ENCODE measurements around the gene CHDH.

The CHDH gene

GRCh38 chr3:53815651-53816050 lies 30.6 kb downstream of the CHDH start:
- Histone ChIP-seq H3K4me1 (ENCODE audit: control insufficient read depth, insufficient read depth, low read length) (no peaks in the 10 kb centered on the region), H3K4me3 (ENCODE audit: low read depth, low read length) (no peak overlapping the region), H3K9me3 (ENCODE audit: control insufficient read depth, insufficient read depth, low read depth, low read length) (no peaks in the 10 kb centered on the region), H3K27ac (ENCODE audit: extremely low read depth, low read depth, low read length) (no peak overlapping the region), H3K36me3 (ENCODE audit: control insufficient read depth in 2 of 2, insufficient read depth in 1 of 2, low read length in 2 of 2) (peaks cover 0 to 45% of the 10 kb centered on the region in 2 experiments; a peak in 1 of 3 replicates)
- CTCF ChIA-PET: interaction anchor here (0.6 kb wide), 1 partner anchor 492 kb away, joined by 4 read pairs; no protein-coding TSS in a partner anchor
- TF ChIP-seq ZSCAN23 (tag by site-specific recombination; IDR thresholded peaks at IDR 0.05) (no peak), REPIN1 (tag by site-specific recombination; IDR thresholded peaks at IDR 0.05; ENCODE audit: low read depth) (no peak), BCL11A (tag by site-specific recombination; IDR thresholded peaks at IDR 0.05; ENCODE audit: low read depth) (no peak), GFI1B (tag by site-specific recombination; IDR thresholded peaks at IDR 0.05) (no peak), ZNF140 (tag by site-specific recombination; IDR thresholded peaks at IDR 0.05) (no peak), ZNF404 (tag by site-specific recombination; IDR thresholded peaks at IDR 0.05) (no peak), ZNF704 (tag by site-specific recombination; IDR thresholded peaks at IDR 0.05) (no peak), ZNF248 (tag by site-specific recombination; IDR thresholded peaks at IDR 0.05) (no peak), ZNF747 (tag by site-specific recombination; IDR thresholded peaks at IDR 0.05) (no peak), ZNF292 (tag by site-specific recombination; IDR thresholded peaks at IDR 0.05; ENCODE audit: borderline replicate concordance, low read depth) (no peak), ZBTB44 (tag by site-specific recombination; IDR thresholded peaks at IDR 0.05) (no peak), ZNF398 (tag by site-specific recombination; IDR thresholded peaks at IDR 0.05) (no peak), ZNF394 (tag by site-specific recombination; IDR thresholded peaks at IDR 0.05; ENCODE audit: borderline replicate concordance) (no peak), ZNF449 (tag by site-specific recombination; IDR thresholded peaks at IDR 0.05) (no peak), ZFP3 (tag by site-specific recombination; IDR thresholded peaks at IDR 0.05; ENCODE audit: low read depth) (no peak), YY1 (tag by site-specific recombination; IDR thresholded peaks at IDR 0.05) (no peak)
- POLR2A ChIA-PET: no interaction called here

- Histone ChIP-seq H3K4me3 (ENCODE audit: low read depth, low read length) (no peak overlapping the region), H3K9me3 (ENCODE audit: control insufficient read depth, insufficient read depth, low read depth, low read length) (no peaks in the 10 kb centered on the region), H3K27ac (ENCODE audit: extremely low read depth, low read depth, low read length) (no peak overlapping the region), H3K4me1 (ENCODE audit: control insufficient read depth, insufficient read depth, low read length) (no peaks in the 10 kb centered on the region), H3K36me3 (ENCODE audit: control insufficient read depth in 2 of 2, insufficient read depth in 1 of 2, low read length in 2 of 2) (peaks cover 0 to 40% of the 10 kb centered on the region in 2 experiments; a peak in 1 of 3 replicates)
- ChIA-PET CTCF (interaction anchor here (0.7 kb wide), 1 partner anchor 20 kb away, joined by 3 read pairs; no protein-coding TSS in a partner anchor), POLR2A (no interaction called here)
- TF ChIP-seq ZNF341 (tag by site-specific recombination; IDR thresholded peaks at IDR 0.05; ENCODE audit: low read depth): no peak
- no peak for TF ChIP-seq ZNF658 (tag by site-specific recombination; IDR thresholded peaks at IDR 0.05)
- no peak for TF ChIP-seq ZNF404 (tag by site-specific recombination; IDR thresholded peaks at IDR 0.05)
- TF ChIP-seq KLF10 (tag by site-specific recombination; IDR thresholded peaks at IDR 0.05): no peak
- no peak for TF ChIP-seq ZNF274 (IDR thresholded peaks at IDR 0.05; ENCODE audit: low read length)
- TF ChIP-seq ZNF274 (tag by site-specific recombination; IDR thresholded peaks at IDR 0.05; ENCODE audit: borderline replicate concordance): no peak
- TF ChIP-seq PRDM10 (tag by site-specific recombination; IDR thresholded peaks at IDR 0.05): no peak
- no peak for TF ChIP-seq ZNF692 (tag by site-specific recombination; IDR thresholded peaks at IDR 0.05)
- no peak for TF ChIP-seq ZNF16 (tag by site-specific recombination; IDR thresholded peaks at IDR 0.05; ENCODE audit: low read depth)
These were observed 31.2 kb downstream of the CHDH start for GRCh38 chr3:53815067-53815466.

Data from HEK293 (cell line).